Limb (tissue), 2 donors: ENCODE results near the gene ITGAX.

Source experiments
- DNase-seq, 2 donors: peaks; one replicate each; pipeline ENCODE4 v3.0.0-alpha.2; 2016; ENCODE audit errors: extremely low spot score in 2 of 2

ITGAX gene

DNA sequence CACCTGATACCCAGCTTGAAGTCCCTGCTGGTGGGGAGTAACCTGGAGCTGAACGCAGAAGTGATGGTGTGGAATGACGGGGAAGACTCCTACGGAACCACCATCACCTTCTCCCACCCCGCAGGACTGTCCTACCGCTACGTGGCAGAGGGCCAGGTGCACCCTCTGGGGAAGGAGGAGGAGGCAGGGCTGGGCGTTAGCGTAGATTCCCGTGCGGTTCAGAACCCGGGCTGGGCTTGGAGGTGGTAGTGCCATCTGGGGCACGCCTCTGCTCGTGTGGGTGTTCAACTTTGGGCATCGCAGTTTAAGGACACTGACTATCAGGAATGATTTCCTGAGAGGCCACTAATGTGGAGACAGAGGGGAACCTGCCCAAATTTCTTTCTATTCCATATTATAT is 18.3 kb downstream of the ITGAX start:
- DNase-seq, result no peak

DNA sequence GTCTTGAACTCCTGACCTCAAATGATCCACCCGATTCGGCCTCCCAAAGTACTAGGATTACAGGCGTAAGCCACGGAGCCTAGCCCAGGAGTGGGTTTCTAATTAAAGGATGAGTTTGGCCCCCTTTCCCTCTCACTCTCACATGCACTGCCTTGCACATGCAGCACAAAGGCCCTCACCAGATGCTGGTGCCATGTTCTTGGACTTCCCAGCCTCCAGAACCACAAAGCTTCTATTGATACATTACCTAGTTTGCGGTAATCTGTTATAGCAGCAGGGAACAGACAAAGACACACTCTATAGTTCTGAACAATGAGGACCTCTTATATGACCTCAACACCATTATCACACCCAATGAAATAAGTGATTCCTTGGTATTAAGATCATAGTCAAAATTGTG is 20.3 kb downstream of the ITGAX start:
- no peak for DNase-seq

DNA sequence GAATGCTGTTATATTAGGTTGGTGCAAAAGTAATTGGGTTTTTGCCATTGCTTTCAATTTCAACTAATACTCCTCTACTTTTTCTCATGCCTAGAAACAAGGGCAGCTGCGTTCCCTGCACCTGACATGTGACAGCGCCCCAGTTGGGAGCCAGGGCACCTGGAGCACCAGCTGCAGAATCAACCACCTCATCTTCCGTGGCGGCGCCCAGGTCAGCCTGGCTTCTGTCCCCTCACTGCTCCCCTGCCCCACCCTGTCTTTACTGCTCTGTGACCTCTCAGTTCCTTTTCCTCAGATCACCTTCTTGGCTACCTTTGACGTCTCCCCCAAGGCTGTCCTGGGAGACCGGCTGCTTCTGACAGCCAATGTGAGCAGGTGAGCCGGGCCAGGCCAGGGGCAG is 21.7 kb downstream of the ITGAX start:
- no peak for DNase-seq

DNA sequence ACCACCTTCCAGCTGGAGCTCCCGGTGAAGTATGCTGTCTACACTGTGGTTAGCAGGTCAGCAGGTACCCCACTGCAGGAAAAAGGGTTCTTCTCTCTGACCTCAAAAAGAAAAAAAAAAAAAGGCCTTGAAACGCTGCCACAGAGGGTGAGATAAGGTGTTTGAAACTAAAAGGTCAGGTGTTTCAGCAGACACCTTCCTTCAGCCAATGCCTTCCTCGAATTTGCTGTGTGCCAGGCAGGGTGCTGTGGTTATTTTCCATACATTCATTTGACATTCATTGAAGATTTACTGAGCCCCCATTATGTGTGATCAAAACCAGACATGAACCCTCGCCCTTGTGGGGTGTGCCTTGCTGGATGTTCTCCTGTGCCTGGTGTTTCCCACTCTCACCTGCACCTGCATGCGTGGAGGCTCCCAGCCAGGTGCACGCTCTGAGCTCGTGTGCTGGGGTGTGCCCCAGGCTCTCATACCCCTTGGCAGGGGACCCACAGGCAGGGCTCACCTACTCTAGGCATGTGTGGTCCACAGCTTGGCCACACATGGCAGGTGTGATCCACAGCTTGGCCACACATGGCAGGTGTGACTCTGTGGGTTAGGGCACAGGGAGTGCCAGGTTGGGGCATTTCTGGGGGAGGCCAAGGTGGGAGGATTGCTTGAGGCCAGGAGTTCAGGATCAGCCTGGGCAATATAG is 22.4 kb downstream of the ITGAX start:
- DNase-seq, result no peak

DNA sequence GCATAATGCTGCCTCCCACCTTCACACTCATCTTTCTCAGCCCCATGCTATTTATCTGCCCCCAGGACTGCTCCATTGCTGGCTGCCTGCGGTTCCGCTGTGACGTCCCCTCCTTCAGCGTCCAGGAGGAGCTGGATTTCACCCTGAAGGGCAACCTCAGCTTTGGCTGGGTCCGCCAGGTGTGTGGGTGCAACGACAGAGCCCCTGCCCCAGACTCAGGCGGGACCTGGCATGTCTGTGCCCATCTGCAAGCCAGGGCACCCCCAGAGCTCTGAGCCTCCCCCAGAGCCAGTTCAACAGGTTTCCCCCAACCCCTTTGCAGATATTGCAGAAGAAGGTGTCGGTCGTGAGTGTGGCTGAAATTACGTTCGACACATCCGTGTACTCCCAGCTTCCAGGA is 25.2 kb downstream of the ITGAX start:
- no peak for DNase-seq

DNA sequence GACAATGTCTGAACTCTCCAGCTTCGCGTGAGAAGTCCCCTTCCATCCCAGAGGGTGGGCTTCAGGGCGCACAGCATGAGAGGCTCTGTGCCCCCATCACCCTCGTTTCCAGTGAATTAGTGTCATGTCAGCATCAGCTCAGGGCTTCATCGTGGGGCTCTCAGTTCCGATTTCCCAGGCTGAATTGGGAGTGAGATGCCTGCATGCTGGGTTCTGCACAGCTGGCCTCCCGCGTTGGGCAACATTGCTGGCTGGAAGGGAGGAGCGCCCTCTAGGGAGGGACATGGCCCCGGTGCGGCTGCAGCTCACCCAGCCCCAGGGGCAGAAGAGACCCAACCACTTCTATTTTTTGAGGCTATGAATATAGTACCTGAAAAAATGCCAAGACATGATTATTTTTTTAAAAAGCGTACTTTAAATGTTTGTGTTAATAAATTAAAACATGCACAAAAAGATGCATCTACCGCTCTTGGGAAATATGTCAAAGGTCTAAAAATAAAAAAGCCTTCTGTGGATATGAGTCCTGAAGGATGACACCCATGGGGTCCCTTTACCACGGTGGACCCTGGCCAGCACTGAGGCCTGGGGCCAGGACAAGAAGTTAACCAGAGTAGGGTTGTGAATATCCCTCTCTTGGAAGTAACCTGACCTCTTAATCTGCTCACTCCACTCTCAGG is 27.6 kb downstream of the ITGAX start:
- DNase-seq, result peak; percentile 15 to 45

DNA sequence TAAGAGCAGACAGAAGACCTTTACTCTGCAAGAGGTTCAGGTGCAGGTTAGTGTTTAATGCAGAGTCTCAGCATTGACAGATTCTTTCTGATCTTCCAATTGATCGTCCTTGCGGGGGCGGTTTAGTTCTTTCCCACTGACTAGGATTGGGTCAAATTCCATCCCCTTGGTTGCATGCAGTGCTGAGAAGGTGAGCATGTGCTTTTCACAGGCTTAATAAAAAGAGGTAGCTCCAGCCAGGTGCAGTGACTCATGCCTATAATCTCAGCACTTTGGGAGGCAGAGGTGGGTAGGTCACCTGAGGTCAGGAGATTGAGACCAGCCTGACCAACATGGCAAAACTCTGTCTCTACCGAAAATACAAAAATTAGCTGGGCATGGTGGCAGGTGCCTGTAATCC is 30.7 kb downstream of the ITGAX start:
- no peak for DNase-seq

DNA sequence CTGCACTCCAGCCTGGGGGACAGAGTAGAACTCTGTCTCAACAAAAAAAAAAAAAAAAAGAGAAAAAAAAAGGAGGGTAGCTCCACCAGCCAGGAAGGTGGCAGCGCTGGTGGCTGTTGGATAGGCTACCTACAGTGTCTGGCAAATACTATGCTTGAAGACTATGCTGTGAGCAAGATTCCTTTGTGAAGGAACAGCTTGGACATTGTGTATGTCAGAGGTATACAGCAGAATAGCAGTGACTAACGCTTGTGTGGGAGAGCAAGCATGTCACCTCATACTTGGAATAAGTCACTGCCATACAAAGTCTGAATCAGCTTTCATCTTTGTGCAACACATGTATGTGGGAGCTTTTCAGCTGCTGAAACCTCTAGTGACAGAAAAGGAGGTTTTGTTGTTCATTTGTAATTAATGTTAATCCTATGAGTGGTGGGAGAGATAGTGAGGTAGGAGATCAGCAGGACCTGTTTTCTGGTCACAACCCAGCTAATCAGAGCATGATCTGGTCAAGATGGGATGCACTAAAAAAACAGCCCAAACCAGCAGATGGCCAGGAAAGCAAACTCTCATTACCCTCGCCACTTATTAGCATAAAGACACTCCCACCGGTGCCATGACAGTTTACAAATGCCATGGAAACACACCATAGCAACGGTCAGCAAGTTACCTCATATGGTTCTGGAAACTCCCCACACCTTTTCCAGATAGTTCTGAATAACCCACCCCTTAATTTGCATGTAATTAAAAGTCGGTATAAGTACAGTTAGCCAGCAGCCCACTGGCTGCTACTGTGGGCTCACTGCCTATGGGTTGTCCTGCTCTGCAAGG is 31.4 kb downstream of the ITGAX start:
- DNase-seq, result no peak

DNA sequence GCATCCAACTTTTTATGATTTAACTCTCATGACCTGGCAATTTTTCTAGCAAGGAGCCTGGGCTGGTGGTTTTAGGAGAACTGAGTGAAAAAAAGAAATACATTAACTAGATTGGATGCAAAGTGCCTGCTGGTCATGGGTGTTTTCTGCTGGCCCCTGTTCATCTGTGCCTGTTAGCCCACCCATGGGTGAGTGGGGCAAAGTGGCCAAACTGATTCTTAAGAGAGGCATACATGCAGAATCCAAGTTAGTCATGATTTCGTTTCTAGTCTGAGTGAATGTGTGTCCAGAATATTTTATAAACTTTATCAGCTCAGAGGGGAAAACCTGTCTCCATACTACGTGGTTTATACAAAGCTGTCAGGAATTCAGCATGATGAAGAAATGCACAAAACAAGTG is 33.6 kb downstream of the ITGAX start:
- no peak for DNase-seq

DNA sequence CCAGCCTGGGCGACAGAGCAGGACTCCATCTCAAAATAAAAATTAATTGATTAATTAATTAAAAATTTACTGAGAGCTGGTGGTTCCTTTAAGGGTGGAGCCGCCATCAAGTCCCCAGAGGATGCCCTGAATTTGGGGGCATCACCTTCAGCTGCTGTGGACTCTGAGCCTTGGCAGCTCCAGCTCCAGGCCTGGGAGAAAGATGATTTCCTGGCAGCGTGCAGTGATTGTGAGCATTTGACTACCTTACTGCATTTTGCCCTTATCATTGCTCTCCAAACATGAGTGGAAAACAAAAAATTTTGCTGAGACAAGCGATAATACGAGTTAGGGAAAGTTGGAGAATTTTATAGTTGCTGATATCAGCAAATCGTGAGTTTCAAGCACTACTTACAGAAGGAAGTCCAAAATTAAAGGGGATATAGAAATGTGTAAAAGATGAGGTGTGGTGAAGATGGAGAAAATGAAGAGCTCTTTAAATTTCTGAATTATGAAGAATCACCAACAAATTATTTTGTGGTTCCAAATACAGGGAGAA is 35.6 kb downstream of the ITGAX start:
- DNase-seq, result no peak

DNA sequence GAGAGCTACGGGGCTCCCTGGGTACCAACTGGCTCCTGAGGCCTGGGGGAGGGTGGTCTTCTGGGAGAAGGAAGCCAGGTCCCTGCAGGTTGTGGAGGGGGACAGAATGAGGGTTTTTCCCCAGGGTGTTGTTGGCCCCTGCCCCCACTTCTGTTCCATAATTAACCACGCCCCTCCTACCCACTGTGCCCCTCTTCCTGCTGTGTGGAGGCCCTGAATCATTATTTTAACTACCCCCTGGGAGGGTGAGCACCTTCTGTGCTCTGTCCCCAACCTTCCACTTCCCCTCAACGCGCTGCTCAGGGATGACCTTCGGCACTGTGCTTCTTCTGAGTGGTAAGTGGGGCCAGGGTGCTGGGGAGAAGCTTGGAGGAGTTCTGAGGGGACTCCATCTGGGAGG is 38.1 kb downstream of the ITGAX start, which contains the start of gene ITGAD:
ITGAD (plus strand) TSS at position 280 of the 400 bp plus-strand sequence; CDS start at position 306, 26 bp downstream.
- no peak for DNase-seq

DNA sequence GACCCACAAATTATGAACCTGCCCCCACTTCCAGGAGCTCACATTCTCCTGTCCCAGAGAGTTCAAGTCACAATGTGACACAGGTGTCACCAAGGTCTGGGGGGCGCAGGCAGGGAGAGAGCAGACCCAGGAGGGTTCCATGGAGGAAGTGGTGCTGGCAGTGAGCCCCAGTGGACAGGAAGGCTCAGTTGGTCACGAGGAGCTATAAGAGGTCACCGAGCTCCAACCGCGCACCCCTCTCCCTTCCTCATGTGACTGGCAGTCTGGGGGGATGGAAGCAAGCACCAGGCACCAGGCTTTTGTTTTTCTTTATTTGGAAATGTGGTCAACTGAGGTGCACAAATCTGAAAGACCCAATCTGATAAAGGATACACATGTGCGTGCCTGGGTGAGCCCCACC is 40.7 kb downstream of the ITGAX start:
- DNase-seq, result no peak

DNA sequence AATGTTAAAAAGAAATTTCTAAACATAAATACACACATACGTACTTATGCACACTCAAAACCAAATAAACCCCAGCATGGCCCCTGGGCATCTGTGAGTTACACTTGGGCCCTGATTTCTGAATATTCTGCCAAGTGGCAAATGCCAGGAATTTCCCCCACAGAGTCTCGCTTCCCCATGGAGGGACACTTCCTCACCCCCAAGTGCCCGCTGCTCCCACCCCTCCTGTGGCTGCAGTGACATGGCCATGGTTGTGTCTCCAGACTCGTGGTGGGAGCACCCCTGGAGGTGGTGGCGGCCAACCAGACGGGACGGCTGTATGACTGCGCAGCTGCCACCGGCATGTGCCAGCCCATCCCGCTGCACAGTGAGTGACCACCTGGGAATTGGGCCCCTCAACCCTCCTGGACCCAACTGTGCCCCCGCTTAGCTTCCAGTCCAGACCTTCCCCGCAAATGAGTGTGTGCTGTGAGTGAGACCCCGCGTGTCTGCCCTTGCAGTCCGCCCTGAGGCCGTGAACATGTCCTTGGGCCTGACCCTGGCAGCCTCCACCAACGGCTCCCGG is 42.2 kb downstream of the ITGAX start:
- DNase-seq, result no peak

DNA sequence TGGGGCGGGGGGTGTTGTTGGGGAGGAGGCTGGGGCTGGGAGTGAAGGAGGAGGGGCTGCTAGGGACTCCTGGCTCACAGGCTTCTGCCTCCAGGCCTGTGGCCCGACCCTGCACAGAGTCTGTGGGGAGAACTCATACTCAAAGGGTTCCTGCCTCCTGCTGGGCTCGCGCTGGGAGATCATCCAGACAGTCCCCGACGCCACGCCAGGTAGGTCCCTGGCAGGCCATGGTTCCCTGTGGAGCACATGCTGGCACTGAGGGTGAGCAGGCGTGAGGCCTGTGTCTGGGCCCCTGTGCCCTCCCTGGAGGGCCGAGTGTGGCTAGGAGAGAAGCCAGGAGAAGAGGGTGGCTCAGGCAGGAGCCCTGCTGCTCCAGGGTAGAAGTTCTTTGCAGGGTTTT is 42.7 kb downstream of the ITGAX start:
- no peak for DNase-seq

DNA sequence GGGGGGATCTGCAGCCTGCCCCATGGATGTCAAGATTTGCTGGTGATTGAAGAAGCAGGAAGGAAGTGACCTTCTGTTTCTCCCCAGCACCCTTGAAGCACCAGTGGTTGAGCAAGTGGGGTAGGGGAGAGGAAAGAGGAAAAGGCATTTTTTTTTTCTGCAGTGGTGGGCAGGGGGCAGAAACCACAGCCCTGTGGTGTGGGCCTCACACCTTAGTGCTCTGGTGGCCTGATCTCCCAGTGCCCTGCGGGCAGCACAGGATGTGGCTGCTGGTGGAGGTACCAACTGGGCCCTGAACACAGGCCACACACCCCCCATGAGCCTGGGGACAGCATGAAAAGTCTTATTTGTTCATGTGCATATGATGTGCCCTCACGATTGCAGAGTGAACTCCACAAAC is 45.2 kb downstream of the ITGAX start:
- DNase-seq, result no peak

DNA sequence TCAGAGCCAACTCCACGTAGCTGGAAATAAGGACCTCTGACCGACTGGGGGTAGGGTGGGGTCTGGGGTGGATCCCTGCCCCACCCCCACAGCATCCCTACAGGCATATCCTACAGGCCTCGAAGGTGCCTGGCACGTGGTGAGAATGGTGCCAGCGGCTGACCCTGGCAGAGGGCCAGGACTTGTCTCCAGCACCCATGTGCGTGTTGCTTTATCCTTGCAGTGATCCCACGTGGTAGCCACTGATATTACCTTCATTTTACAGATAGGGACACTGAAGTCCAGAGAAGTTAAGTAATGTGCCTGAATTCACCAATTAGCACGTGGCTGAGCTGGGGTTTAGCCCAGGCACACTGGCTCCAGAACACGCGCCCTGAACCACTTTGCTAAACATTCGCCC is 46.5 kb downstream of the ITGAX start:
- DNase-seq, result no peak

DNA sequence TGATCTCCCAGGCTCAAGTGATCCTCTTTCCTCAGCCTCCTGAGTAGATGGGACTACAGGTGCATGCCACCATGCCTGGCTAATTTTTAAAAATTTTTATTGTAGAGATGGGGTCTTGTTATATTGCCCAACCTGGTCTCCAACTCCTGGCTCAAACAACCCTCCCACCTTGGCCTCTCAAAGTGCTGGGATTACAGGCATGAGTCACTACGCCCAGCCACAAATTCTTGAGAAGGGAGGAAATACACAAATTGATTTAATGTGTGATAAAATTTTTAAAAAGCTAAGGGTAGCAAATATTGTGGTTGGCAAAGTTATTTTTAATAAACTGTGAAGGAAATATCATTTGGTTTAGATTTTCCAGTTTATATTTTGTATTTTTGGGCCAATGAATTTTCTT is 47.7 kb downstream of the ITGAX start:
- no peak for DNase-seq

DNA sequence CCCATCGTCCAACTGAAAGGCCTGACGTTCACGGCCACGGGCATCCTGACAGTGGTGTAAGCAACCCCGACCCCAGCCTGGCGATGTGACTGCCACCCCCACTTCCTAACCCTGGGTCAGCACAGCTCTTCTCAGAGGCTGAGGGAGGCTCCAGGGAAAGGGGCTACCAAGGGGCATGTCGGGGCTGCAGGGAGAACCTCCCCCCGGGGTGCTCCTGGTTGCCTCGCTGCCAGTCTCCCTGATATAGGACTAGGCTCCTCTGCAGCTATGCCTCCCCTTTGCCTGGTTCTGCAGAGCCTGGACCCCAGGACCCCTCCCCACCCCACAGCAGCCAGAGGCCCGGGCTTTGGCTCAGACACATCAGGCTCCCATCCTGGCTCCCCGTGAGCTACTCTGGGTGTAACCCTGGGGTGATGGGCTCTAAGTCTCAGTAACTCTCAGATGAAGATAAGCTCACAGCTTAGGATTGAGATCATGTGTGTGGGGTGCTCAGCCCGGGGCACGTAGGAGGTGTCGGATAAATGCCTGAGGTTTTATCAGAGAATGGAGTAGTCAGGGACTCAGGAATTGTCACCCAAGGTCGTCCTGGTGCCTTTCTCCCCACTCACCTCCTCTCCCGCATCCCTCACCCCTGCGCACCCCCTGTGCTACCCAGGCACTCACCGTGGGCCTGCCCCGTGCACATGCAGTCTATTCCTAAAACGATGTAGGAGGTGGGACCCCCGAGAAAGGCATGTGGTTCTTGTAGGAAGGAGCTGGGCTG is 48.8 kb downstream of the ITGAX start:
- DNase-seq, result no peak

DNA sequence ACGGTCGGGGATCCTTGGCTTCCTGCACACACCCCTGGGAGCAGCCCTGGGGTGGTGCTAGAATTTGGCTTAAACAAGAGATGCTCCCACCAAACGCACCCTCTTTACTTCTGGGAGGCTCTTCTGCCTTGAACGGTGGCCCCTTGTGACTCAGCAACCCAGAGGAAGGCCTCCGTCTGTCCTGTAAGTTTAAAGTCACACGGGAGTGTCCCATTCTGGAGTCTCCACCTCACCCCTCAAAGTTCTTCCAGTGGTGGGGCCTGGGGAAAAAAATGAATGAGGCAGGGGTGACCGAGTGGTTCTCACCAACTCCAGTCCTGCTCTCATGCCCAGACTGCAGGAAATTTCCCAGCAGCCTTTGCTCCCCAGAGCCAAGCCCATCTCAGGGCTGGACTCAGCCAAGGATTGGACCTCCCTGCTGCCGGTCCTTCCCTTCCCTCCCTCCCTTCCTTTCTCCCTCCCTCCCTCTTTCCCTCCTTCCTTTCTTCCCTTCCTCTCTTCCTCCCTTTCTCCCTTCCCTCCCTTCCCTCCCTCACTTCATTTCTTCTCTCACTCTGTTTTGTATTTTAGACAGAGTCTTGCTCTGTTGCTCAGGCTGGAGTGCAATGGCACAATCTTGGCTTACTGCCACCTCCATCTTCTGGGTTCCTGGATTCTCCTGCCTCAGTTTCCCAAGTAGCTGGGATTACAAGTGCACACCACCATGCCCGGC is 49.5 kb downstream of the ITGAX start:
- DNase-seq, result no peak

DNA sequence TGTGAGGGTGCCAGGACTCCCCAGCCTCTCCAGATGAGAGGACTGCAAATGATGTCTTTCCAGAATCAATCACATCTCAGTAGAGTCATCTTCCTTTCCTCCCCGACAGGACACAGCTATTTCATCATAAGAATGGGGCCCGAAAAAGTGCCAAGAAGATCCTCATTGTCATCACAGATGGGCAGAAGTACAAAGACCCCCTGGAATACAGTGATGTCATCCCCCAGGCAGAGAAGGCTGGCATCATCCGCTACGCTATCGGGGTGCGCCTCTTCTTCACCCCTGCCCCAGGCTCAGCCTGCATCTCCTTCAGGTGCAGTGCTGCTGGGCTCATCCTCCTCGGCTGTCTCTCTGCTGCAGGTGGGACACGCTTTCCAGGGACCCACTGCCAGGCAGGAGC is 52.4 kb downstream of the ITGAX start:
- no peak for DNase-seq
